Measurements from ENCODE around the gene EMC8. TPM values are rescaled to one million over a fixed set of nuclear protein-coding genes. Genes with fewer than 3 reads are reported as not detected.

Gene EMC8
- total and polyA plus RNA-seq, 2 experiments from 2014 or later = 51.1 to 69.4 TPM

DNA sequence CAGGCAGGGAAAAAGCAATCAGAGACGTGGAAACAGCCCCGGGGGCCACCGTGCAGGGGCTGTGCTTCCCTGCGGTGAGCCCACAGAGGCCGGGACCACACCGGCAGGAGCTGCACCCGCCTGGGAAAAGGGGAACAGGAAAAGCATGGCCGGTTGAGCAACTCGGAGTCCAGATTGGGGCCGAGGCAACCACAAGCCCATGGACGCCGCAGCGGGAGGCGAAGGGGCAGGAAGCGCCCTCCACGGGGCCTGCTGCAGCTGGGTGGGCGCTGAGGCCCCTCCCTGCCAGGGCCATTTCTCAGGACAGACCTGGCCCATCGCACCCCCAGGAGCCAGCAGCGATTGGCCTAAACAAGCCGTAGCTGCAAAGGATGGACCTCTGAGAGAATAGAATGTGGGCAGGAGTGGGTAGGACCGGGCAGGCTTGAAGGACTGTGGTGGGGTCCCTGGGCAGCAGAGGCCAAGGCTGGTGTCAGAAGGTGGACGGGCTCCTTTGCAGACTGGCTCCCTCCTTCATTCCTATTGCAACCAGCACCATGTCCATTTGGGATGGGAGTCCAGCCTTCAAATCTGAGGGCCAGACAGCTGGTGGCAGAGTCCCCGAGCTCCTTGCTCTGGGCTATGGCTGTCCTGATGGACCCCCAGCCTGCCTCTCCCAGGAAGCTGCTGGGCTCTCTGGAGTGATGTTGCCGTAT is 30.6 kb upstream of the EMC8 start:
- TF ChIP-seq POLR2AphosphoS5 (IDR thresholded peaks at IDR 0.05; ENCODE audit: low read depth) = no peak
- no peak for TF ChIP-seq ZNF114 (CRISPR knock-in tag; IDR thresholded peaks at IDR 0.05)
- TF ChIP-seq, protein P1, sequence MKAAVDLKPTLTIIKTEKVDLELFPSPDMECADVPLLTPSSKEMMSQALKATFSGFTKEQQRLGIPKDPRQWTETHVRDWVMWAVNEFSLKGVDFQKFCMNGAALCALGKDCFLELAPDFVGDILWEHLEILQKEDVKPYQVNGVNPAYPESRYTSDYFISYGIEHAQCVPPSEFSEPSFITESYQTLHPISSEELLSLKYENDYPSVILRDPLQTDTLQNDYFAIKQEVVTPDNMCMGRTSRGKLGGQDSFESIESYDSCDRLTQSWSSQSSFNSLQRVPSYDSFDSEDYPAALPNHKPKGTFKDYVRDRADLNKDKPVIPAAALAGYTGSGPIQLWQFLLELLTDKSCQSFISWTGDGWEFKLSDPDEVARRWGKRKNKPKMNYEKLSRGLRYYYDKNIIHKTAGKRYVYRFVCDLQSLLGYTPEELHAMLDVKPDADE (IDR thresholded peaks at IDR 0.05) = no peak
- TF ChIP-seq NANOG (IDR thresholded peaks at IDR 0.05; ENCODE audit: borderline replicate concordance) = no peak
- TF ChIP-seq, protein P2, sequence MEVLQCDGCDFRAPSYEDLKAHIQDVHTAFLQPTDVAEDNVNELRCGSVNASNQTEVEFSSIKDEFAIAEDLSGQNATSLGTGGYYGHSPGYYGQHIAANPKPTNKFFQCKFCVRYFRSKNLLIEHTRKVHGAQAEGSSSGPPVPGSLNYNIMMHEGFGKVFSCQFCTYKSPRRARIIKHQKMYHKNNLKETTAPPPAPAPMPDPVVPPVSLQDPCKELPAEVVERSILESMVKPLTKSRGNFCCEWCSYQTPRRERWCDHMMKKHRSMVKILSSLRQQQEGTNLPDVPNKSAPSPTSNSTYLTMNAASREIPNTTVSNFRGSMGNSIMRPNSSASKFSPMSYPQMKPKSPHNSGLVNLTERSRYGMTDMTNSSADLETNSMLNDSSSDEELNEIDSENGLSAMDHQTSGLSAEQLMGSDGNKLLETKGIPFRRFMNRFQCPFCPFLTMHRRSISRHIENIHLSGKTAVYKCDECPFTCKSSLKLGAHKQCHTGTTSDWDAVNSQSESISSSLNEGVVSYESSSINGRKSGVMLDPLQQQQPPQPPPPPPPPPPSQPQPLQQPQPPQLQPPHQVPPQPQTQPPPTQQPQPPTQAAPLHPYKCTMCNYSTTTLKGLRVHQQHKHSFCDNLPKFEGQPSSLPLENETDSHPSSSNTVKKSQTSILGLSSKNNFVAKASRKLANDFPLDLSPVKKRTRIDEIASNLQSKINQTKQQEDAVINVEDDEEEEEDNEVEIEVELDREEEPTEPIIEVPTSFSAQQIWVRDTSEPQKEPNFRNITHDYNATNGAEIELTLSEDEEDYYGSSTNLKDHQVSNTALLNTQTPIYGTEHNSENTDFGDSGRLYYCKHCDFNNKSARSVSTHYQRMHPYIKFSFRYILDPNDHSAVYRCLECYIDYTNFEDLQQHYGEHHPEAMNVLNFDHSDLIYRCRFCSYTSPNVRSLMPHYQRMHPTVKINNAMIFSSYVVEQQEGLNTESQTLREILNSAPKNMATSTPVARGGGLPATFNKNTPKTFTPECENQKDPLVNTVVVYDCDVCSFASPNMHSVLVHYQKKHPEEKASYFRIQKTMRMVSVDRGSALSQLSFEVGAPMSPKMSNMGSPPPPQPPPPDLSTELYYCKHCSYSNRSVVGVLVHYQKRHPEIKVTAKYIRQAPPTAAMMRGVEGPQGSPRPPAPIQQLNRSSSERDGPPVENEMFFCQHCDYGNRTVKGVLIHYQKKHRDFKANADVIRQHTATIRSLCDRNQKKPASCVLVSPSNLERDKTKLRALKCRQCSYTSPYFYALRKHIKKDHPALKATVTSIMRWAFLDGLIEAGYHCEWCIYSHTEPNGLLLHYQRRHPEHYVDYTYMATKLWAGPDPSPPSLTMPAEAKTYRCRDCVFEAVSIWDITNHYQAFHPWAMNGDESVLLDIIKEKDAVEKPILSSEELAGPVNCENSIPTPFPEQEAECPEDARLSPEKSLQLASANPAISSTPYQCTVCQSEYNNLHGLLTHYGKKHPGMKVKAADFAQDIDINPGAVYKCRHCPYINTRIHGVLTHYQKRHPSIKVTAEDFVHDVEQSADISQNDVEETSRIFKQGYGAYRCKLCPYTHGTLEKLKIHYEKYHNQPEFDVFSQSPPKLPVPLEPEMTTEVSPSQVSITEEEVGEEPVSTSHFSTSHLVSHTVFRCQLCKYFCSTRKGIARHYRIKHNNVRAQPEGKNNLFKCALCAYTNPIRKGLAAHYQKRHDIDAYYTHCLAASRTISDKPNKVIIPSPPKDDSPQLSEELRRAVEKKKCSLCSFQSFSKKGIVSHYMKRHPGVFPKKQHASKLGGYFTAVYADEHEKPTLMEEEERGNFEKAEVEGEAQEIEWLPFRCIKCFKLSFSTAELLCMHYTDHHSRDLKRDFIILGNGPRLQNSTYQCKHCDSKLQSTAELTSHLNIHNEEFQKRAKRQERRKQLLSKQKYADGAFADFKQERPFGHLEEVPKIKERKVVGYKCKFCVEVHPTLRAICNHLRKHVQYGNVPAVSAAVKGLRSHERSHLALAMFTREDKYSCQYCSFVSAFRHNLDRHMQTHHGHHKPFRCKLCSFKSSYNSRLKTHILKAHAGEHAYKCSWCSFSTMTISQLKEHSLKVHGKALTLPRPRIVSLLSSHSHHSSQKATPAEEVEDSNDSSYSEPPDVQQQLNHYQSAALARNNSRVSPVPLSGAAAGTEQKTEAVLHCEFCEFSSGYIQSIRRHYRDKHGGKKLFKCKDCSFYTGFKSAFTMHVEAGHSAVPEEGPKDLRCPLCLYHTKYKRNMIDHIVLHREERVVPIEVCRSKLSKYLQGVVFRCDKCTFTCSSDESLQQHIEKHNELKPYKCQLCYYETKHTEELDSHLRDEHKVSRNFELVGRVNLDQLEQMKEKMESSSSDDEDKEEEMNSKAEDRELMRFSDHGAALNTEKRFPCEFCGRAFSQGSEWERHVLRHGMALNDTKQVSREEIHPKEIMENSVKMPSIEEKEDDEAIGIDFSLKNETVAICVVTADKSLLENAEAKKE (CRISPR knock-in tag; IDR thresholded peaks at IDR 0.05) = no peak
- no peak for TF ChIP-seq STAT1 (IDR thresholded peaks at IDR 0.05; ENCODE audit: unreplicated experiment)
- TF ChIP-seq EZH2 (IDR thresholded peaks at IDR 0.05; ENCODE audit: low read depth, unreplicated experiment) = no peak
- TF ChIP-seq EZH2phosphoT487 (IDR thresholded peaks at IDR 0.05; ENCODE audit: unreplicated experiment) = no peak
- TF ChIP-seq, protein P3, sequence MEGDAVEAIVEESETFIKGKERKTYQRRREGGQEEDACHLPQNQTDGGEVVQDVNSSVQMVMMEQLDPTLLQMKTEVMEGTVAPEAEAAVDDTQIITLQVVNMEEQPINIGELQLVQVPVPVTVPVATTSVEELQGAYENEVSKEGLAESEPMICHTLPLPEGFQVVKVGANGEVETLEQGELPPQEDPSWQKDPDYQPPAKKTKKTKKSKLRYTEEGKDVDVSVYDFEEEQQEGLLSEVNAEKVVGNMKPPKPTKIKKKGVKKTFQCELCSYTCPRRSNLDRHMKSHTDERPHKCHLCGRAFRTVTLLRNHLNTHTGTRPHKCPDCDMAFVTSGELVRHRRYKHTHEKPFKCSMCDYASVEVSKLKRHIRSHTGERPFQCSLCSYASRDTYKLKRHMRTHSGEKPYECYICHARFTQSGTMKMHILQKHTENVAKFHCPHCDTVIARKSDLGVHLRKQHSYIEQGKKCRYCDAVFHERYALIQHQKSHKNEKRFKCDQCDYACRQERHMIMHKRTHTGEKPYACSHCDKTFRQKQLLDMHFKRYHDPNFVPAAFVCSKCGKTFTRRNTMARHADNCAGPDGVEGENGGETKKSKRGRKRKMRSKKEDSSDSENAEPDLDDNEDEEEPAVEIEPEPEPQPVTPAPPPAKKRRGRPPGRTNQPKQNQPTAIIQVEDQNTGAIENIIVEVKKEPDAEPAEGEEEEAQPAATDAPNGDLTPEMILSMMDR (conservative IDR thresholded peaks at IDR 0.05; ENCODE audit: low read depth in 2 of 2) = no peak
- TF ChIP-seq CREB1 (CRISPR knock-in tag; IDR thresholded peaks at IDR 0.05; ENCODE audit: low read depth) = no peak
- TF ChIP-seq, protein P4, sequence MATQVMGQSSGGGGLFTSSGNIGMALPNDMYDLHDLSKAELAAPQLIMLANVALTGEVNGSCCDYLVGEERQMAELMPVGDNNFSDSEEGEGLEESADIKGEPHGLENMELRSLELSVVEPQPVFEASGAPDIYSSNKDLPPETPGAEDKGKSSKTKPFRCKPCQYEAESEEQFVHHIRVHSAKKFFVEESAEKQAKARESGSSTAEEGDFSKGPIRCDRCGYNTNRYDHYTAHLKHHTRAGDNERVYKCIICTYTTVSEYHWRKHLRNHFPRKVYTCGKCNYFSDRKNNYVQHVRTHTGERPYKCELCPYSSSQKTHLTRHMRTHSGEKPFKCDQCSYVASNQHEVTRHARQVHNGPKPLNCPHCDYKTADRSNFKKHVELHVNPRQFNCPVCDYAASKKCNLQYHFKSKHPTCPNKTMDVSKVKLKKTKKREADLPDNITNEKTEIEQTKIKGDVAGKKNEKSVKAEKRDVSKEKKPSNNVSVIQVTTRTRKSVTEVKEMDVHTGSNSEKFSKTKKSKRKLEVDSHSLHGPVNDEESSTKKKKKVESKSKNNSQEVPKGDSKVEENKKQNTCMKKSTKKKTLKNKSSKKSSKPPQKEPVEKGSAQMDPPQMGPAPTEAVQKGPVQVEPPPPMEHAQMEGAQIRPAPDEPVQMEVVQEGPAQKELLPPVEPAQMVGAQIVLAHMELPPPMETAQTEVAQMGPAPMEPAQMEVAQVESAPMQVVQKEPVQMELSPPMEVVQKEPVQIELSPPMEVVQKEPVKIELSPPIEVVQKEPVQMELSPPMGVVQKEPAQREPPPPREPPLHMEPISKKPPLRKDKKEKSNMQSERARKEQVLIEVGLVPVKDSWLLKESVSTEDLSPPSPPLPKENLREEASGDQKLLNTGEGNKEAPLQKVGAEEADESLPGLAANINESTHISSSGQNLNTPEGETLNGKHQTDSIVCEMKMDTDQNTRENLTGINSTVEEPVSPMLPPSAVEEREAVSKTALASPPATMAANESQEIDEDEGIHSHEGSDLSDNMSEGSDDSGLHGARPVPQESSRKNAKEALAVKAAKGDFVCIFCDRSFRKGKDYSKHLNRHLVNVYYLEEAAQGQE (IDR thresholded peaks at IDR 0.05; ENCODE audit: unreplicated experiment) = no peak
- no peak for TF ChIP-seq JUNB (IDR thresholded peaks at IDR 0.05; ENCODE audit: unreplicated experiment)
- no peak for TF ChIP-seq ZNF331 (CRISPR knock-in tag; IDR thresholded peaks at IDR 0.05; ENCODE audit: low read depth)
- H3K4me2 ChIP-seq = no peak overlapping the region
- no peak for ATAC-seq
- H3K9me2 ChIP-seq (ENCODE audit: insufficient read depth) = no peaks in the 10 kb centered on the region
- no peak overlapping the region for H3K27ac Mint-ChIP-seq
- H4K20me1 ChIP-seq (replicated peaks; ENCODE audit: insufficient read depth) = no peaks in the 10 kb centered on the region
- peaks cover 3% of the 10 kb centered on the region for H3K27me3 Mint-ChIP-seq (ENCODE audit: insufficient read depth, low read depth, poor library complexity)
- H3F3A ChIP-seq (replicated peaks; ENCODE audit: low read depth) = no peaks in the 10 kb centered on the region
- no peaks in the 10 kb centered on the region; the same call in 2 of the 3 replicates for H3K4me1 Mint-ChIP-seq
- no peak overlapping the region for H3K4me3 Mint-ChIP-seq
- peaks cover 10% of the 10 kb centered on the region for H3K36me3 Mint-ChIP-seq (ENCODE audit: low read depth)
- no peak overlapping the region for H2AFZ ChIP-seq
- no peaks in the 10 kb centered on the region for H3K4me1 ChIP-seq (ENCODE audit: insufficient read depth)
- no peaks in the 10 kb centered on the region for H3K27me3 ChIP-seq (ENCODE audit: insufficient read depth)
- no peaks in the 10 kb centered on the region for H3K79me2 ChIP-seq (replicated peaks; ENCODE audit: insufficient read depth)
- H3K27ac ChIP-seq (ENCODE audit: low read depth) = no peak overlapping the region
- peaks cover 21% of the 10 kb centered on the region for H3K9me3 Mint-ChIP-seq
- no peak for DNase-seq (ENCODE audit: low spot score)
- H3K4me3 ChIP-seq = no peak overlapping the region
- no peaks in the 10 kb centered on the region for H3K36me3 ChIP-seq (ENCODE audit: insufficient read depth)

Measured in GM23338 (cell line).